Measurements from ENCODE around the gene ARNT2. TPM values are rescaled to one million over a fixed set of nuclear protein-coding genes. Genes with fewer than 3 reads are reported as not detected.

ARNT2 gene
- total RNA-seq, 2 experiments from 2014 or later: not detected

- POLR2A ChIA-PET: no interaction called here
- DNase-seq (ENCODE audit: low spot score): no peak
- intact Hi-C loops (cut with micrococcal nuclease; ENCODE audit: unreplicated experiment): no loop called here
- H3K4me1 ChIP-seq (ENCODE audit: insufficient read depth, low read length, poor library complexity, severe bottlenecking): no peaks in the 10 kb centered on the region
- H3K36me3 ChIP-seq (ENCODE audit: insufficient read depth, low read length): no peaks in the 10 kb centered on the region
- H3K9me3 ChIP-seq (ENCODE audit: low read length): peaks cover 6% of the 10 kb centered on the region
- H4K20me1 ChIP-seq (ENCODE audit: insufficient read depth, low read length): no peaks in the 10 kb centered on the region
- no TSS peak for BruUV-seq (replicated peaks)
- no peak overlapping the region for H2AFZ ChIP-seq (ENCODE audit: low read length)
- no peaks in the 10 kb centered on the region for H3K9me2 ChIP-seq (ENCODE audit: insufficient read depth, low read length)
- H3K4me2 ChIP-seq (ENCODE audit: low read length): no peak overlapping the region
- CTCF ChIA-PET (ENCODE audit: unreplicated experiment): no interaction called here
- H3K27ac ChIP-seq (ENCODE audit: low read depth, low read length, poor library complexity, severe bottlenecking): no peak overlapping the region
- TF ChIP-seq, protein P1, sequence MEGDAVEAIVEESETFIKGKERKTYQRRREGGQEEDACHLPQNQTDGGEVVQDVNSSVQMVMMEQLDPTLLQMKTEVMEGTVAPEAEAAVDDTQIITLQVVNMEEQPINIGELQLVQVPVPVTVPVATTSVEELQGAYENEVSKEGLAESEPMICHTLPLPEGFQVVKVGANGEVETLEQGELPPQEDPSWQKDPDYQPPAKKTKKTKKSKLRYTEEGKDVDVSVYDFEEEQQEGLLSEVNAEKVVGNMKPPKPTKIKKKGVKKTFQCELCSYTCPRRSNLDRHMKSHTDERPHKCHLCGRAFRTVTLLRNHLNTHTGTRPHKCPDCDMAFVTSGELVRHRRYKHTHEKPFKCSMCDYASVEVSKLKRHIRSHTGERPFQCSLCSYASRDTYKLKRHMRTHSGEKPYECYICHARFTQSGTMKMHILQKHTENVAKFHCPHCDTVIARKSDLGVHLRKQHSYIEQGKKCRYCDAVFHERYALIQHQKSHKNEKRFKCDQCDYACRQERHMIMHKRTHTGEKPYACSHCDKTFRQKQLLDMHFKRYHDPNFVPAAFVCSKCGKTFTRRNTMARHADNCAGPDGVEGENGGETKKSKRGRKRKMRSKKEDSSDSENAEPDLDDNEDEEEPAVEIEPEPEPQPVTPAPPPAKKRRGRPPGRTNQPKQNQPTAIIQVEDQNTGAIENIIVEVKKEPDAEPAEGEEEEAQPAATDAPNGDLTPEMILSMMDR (conservative IDR thresholded peaks at IDR 0.05; ENCODE audit: low read length): no peak
- no peak for TF ChIP-seq EZH2phosphoT487 (IDR thresholded peaks at IDR 0.05; ENCODE audit: borderline replicate concordance, low read depth, low read length)
- no peaks in the 10 kb centered on the region for H3K79me2 ChIP-seq (ENCODE audit: insufficient read depth, low read depth, low read length)
- no peak overlapping the region for H3K4me3 ChIP-seq (ENCODE audit: low read depth, low read length, poor library complexity, severe bottlenecking)
Observed at GRCh38 chr15:80371924-80372323, 32.3 kb upstream of the ARNT2 start.

DNA sequence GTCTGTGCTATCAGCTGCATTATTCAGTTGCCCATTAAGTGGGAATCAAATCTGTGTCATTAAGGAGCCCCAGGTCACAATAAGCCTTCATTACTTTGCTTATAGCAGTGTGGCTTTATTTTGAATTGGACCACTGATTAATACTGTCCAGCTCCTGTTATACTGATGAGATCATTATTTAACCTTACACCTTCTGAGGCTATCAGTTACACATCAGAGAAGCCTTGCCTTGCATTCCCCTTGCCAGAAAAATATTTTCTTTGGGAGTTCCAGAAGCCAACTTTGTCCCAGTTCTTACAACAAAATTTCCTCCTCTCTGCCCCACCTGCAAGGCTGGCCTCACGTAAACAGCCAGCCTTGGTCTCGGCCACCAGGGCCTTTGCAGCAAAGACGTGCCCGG, 29.7 kb upstream of the ARNT2 start:
- Histone ChIP-seq H3K9me2 (ENCODE audit: insufficient read depth, low read length) (no peaks in the 10 kb centered on the region), H3K27ac (ENCODE audit: low read depth, low read length, poor library complexity, severe bottlenecking) (no peak overlapping the region), H3K4me3 (ENCODE audit: low read depth, low read length, poor library complexity, severe bottlenecking) (no peak overlapping the region), H3K79me2 (ENCODE audit: insufficient read depth, low read depth, low read length) (no peaks in the 10 kb centered on the region), H3K36me3 (ENCODE audit: insufficient read depth, low read length) (no peaks in the 10 kb centered on the region), H3K9me3 (ENCODE audit: low read length) (no peaks in the 10 kb centered on the region), H4K20me1 (ENCODE audit: insufficient read depth, low read length) (no peaks in the 10 kb centered on the region), H3K4me1 (ENCODE audit: insufficient read depth, low read length, poor library complexity, severe bottlenecking) (no peaks in the 10 kb centered on the region), H2AFZ (ENCODE audit: low read length) (no peak overlapping the region), H3K4me2 (ENCODE audit: low read length) (no peak overlapping the region)
- no peak for TF ChIP-seq EZH2phosphoT487 (IDR thresholded peaks at IDR 0.05; ENCODE audit: borderline replicate concordance, low read depth, low read length)
- TF ChIP-seq, protein P1 (conservative IDR thresholded peaks at IDR 0.05; ENCODE audit: low read length): no peak
- BruUV-seq (replicated peaks): no TSS peak
- ChIA-PET CTCF (ENCODE audit: unreplicated experiment) (no interaction called here), POLR2A (no interaction called here)
- intact Hi-C loops (cut with micrococcal nuclease; ENCODE audit: unreplicated experiment): no loop called here
- no peak for DNase-seq (ENCODE audit: low spot score)

DNA sequence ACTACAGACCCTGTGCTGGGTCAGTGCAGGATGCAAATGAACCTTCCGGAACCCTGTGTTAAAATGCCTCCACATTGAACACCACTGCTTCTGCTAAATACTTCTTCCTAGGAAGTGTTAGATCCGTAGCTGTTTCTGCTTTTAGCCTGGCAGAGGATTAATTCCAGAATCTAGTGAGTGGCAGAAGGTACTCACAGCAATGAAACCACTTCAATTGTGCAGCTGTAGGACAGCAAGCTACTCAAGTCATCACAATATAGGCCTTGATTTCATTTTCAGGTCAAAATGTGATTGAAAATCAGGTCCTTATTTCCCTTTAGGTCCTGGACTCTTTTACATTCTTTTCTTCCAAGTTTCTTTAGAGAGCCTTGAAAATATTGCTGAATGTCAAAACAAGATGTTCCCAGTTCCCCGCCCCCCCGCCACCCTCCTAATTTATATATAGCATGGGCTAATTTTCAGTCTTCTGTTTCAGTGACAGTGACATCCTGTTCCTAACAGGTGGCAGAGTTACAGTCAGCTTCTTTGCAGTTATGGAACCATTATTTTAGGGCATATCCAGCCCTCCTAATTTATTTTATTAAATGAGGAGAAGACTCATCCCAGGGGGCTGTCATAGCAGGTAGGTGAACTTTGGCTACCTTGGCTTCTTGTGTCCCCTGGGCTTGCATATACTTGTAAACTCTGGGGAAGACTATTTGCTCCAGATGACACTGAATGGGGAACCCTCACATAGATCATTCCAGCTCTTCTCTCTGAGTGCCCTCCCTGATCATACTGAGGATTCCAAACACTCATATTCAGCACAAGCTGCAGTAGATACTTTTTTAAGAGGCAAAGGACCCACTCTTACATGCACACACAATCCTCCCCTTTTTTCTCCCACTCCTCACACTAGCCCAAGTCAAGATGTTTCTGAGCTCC, 28.0 kb upstream of the ARNT2 start:
- DNase-seq (ENCODE audit: low spot score): no peak
- no peak overlapping the region for H3K4me2 ChIP-seq (ENCODE audit: low read length)
- POLR2A ChIA-PET: interaction anchor here (0.6 kb wide), 1 partner anchor 825 kb away, joined by 6 read pairs; no protein-coding TSS in a partner anchor
- no peaks in the 10 kb centered on the region for H3K79me2 ChIP-seq (ENCODE audit: insufficient read depth, low read depth, low read length)
- H2AFZ ChIP-seq (ENCODE audit: low read length): no peak overlapping the region
- no peak overlapping the region for H3K4me3 ChIP-seq (ENCODE audit: low read depth, low read length, poor library complexity, severe bottlenecking)
- H3K27ac ChIP-seq (ENCODE audit: low read depth, low read length, poor library complexity, severe bottlenecking): no peak overlapping the region
- H4K20me1 ChIP-seq (ENCODE audit: insufficient read depth, low read length): no peaks in the 10 kb centered on the region
- BruUV-seq (replicated peaks): no TSS peak
- no peaks in the 10 kb centered on the region for H3K36me3 ChIP-seq (ENCODE audit: insufficient read depth, low read length)
- intact Hi-C loops (cut with micrococcal nuclease; ENCODE audit: unreplicated experiment): no loop called here
- TF ChIP-seq, protein P1 (conservative IDR thresholded peaks at IDR 0.05; ENCODE audit: low read length): no peak
- no peak for TF ChIP-seq EZH2phosphoT487 (IDR thresholded peaks at IDR 0.05; ENCODE audit: borderline replicate concordance, low read depth, low read length)
- no peaks in the 10 kb centered on the region for H3K9me2 ChIP-seq (ENCODE audit: insufficient read depth, low read length)
- no peaks in the 10 kb centered on the region for H3K9me3 ChIP-seq (ENCODE audit: low read length)
- H3K4me1 ChIP-seq (ENCODE audit: insufficient read depth, low read length, poor library complexity, severe bottlenecking): no peaks in the 10 kb centered on the region
- CTCF ChIA-PET (ENCODE audit: unreplicated experiment): no interaction called here

All from OCI-LY7 (cell line).